Dedifferentiated amniotic fluid mesenchymal stem cell (primary cell): Measurements from ENCODE around the gene TLR5.
"Not testable (repeated sequence)": the region's sequence is repeated elsewhere in the genome, so short reads cannot be mapped to it uniquely, and the experiment has no call there.

Experiments
- DNase-seq: peaks from one replicate; pipeline ENCODE4 v3.0.0-alpha.2; 2016; ENCODE audit errors: extremely low spot score

TLR5 gene, protein sequence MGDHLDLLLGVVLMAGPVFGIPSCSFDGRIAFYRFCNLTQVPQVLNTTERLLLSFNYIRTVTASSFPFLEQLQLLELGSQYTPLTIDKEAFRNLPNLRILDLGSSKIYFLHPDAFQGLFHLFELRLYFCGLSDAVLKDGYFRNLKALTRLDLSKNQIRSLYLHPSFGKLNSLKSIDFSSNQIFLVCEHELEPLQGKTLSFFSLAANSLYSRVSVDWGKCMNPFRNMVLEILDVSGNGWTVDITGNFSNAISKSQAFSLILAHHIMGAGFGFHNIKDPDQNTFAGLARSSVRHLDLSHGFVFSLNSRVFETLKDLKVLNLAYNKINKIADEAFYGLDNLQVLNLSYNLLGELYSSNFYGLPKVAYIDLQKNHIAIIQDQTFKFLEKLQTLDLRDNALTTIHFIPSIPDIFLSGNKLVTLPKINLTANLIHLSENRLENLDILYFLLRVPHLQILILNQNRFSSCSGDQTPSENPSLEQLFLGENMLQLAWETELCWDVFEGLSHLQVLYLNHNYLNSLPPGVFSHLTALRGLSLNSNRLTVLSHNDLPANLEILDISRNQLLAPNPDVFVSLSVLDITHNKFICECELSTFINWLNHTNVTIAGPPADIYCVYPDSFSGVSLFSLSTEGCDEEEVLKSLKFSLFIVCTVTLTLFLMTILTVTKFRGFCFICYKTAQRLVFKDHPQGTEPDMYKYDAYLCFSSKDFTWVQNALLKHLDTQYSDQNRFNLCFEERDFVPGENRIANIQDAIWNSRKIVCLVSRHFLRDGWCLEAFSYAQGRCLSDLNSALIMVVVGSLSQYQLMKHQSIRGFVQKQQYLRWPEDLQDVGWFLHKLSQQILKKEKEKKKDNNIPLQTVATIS

DNA sequence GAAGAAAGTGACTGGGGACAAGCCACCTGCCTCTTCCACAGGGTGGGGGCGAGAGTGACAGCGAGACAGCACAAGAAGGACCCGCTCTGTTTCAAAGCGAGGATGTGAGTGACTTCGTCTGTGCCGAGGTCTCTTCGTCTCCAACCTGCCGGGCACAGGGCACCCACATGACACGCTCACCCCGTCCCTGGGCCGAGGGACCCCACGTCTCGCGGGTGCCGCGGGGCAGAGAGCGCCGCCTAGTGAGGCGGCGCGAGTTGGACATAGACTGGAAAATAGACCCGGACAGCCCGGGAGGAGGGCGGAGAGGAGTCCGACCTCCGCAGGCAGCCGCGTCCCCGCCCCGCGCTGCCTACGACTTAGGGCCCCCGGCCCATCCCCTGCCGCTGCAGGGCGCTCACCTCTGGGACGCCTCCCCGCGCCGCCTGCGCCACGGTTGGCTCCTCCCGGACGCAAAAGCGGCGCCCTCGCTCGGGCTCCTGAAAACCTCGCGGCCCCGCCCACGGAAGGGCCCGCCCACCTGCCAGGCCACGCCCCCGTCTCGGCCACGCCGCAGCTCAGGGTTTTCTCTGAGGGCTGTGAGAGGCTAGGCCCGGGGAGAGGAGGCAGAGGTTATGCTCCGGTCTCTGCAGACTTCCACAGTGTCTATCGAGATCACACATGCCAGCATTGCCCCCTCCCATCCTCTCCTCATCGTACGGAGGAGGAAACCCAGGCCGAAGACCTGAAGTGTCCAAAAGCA is at the start of gene TLR5:
TSS of gene TLR5 (minus strand) at position 454 of the 742 bp plus-strand sequence. CDS start 30,217 bp downstream, outside the sequence.
- DNase-seq: no peak

DNA sequence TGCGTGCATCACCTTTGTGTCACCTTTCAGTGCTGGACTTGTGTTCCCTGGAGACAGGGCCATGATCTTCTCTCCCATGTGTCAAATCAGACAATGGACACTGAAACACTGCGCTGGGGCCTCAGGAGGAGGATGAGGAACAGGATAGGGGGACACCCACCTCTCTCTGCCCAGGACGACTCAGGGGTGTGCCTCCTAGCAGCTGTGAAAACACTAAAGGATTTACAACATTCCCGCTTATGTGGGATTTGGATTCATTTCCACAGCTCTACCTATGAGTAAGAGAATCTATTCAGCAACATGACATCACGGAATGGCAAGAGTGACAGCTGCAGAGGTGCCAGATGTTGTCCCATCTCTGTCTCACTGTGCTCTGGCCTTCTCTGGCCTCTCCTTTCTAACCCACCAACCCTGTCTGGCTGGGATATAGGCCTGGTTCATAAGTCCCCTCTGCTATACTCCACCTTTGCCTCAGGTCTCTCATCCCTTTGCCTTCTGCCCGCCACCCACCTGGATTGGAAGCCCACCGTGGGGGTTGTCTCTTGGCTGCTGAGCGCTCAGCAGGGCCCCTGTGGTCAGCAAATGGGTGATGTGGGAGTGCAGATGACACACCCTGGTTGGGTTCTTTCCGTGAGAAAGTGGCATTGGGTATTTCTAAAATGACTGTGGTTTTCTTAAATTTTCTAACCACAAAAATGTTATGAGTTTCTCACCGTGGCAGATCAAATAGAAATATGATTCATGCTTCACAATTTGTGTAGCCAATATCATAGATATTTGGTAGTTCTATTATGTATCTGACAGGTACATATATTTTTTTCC is 47.1 kb upstream of the TLR5 start:
- DNase-seq: no peak

DNA sequence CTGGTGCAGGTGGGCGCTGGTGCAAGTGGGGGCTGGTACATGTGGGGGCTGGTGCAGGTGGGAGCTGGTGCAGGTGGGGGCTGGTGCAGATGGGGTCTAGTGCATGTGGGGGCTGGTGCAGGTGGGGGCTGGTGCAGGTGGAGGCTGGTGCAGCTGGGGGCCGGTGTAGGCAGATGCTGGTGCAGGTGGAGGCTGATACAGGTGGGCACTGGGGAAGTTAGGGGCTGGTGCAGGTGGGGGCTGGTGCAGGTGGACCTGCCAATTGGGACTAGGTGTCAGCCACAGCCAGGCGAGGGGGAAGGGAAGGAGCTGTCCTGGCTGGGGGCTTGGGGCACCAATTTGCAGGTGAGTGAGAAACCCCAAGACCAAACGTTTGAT is 46.5 kb upstream of the TLR5 start:
- no peak for DNase-seq

DNA sequence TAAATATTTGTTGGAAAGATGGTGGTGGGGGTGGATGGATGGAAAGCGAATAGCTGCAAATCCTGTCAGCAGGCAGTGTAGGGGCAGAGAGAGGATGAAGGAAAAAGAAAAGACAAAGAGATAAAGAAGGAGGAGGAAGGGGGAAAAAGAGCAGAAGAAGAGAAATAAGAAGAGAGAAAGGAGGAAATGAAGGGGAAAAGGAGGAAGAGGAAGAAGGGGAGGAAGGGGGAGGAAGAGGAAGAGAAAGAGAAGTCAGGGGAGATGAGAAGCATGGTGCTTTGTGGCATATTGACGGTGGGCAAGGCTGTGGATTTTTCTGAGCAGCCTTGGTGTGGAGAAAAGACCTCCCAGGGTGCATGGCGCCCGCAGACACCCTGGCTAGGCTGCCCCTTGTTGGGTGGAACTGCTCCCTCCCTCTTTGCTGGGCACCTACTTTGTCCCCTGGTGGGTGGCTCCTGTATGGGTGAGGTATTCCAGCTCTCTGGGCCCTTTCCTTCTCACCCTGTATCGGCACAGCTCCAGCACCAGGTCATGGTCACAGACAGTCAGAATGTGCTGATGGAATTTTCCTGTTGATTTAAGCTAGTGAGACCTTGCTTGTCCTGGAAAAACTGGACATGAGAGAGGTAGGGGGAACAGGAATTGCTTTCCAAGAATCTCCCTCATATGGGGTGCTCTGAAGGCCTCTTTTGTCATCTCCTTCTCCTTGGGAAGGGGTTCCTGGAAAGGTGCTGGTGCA is 45.7 kb upstream of the TLR5 start:
- DNase-seq: no peak

DNA sequence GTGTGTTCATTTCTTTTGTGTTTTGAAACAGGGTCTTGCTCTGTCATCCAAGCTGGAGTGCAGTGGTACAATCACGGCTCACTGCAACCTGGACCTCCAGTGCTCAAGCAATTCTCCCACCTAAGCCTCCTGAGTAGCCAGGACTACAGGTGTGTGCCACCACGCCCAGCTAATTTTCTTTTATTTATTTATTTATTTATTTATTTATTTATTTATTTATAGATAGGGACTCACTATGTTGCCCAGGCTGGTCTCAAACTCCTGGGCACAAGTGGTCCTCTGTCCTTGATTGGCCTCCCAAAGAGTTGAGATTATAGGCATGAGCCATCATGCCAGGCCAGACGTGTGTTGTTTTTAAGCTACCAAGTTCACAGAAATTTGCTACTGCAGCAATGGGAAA is 43.8 kb upstream of the TLR5 start:
- DNase-seq: no peak

DNA sequence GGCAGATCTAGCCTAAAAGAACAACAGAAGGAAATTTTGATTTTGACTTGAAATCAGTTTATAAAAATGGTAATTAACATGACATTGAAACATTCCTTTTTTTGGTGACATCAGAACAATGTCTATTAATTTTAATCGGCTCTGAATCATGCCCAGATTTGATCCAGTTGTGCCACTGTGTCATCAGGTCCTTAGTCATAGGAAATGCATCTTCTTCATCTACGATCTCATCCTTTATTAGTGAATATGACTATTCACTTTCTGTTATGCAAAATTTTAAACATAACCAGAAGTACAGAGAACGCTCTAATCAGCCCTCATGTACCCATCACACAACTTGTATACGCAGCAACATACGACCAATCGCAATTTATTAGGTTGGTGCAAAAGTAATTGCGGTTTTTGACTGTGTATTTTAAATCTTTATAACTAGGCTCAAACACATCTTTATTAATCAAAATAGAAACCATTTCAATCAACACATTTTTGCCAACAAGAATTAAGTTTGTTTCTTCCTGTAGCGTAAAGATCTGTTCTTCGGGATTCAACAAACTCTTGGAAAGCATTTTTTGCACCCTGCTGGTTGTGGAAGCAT is 40.3 kb upstream of the TLR5 start:
- DNase-seq: no peak

DNA sequence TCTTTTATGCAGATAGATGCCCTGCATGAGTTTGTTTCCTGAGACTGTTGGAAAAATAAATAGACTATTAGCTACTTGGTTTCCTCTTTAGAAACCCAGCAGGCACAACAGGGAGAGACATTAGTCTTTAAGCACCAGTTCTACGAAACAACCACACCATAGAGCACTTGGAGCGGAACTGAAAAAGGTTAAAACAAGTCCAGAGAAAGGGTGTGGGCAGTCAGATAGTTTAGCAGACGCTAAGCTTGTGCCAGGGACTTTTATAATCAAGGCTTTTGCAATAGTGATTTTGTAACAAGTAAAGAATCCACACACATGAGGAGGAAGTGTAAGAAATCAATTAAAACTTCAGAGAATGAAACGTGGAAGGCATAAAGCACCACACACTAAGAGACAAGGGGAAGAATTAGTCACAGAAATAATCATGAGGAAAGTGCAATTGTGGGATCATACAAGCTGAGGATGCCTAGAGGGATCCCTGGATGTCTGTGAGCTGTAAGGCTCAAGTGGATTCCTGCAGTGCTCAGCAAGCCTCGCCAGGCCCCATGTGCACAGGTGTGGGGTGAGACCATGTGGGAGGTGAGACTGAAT is 37.8 kb upstream of the TLR5 start:
- no peak for DNase-seq

DNA sequence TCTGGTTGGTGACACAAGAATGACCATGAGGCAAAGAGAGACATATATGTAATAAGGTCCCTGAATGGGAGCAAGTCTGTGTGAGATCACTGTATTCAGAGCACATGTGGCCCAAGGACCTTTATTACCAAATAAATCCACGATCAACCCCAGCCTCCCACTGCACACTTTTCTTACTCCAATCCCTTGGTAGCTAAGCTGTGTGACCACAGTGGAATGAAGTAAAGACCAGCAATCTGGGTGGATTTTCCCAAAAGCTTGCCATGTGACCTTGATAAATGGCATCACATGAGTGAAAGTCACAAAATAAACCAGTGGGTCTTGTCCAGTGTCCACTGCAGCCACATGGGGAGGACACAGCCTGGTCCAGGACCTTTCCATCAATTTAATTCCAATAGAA is 36.7 kb upstream of the TLR5 start:
- DNase-seq: no peak

DNA sequence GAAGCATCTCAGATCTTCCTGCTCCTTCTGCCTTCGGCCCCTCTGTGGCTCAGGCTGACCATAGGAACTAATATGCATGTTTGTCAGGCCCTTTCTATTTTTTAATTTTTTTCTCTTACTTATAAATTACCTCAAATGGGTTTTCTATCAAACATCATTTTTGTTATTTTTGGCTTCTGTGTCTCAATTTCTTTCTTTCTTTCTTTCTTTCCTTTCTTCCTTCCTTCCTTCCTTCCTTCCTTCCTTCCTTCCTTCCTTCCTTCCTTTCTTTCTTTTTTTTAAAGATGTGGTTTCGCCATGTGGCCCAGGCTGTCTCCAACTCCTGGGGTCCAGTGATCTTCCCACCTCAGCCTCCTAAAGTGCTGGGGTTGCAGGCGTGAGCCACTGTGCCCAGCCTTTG is 36.2 kb upstream of the TLR5 start:
- no peak for DNase-seq

DNA sequence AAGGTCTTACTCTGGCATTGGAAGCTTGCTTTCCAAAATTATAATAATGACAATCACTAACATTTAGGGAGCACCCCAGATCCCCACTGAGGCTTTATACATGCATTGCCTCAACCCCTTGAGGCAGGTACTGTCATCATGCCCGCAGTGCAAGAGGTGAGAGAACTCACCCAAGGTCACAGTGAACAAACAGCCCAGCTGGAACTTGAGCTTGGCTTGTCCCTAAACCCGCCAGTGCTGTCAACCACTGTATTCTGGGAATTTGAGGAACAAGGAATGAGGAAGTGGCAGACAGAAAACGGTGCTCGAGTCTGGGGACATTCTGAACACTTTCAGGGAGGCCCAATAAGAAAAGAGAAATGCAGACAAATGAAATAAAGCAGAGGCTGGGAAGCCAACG is 34.6 kb upstream of the TLR5 start:
- DNase-seq: no peak

DNA sequence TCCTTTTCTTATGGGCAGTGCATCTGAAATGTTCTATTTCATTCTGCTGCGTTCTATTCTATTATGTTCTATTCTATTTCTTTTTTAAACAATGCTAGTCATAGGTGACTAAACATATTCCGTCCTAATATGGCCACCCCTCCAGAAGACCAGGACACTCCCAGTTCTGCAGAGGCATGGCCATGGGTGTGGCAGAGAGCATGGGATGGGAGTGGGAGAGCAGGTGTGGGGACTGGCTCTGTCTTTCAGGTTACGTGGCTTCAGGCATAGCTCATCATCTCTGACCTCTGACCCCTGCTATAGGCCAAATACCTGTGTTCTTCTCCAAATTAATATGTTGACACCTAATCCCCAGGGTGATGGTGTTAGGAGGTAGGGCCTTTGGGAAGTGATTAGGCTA is 33.4 kb upstream of the TLR5 start:
- DNase-seq: no peak

DNA sequence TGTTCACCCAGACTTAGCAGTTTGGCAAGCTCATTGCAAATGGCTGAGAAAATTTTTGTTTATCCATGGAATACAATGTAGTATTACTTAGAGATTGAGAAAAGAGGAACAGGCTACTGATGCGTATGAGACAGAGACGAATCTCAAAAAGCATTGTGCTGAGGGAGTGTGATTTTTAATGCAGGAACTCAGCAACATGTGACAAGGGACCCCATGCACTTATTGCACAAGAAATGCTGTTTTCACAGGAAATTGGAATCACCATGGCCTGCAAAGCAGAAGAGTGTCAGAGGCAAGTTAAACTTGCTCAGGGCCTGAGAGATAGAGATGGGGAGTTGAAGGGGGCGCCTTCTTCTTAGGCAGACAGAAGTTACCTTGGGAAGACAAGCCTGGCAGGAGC is 32.6 kb upstream of the TLR5 start:
- no peak for DNase-seq

DNA sequence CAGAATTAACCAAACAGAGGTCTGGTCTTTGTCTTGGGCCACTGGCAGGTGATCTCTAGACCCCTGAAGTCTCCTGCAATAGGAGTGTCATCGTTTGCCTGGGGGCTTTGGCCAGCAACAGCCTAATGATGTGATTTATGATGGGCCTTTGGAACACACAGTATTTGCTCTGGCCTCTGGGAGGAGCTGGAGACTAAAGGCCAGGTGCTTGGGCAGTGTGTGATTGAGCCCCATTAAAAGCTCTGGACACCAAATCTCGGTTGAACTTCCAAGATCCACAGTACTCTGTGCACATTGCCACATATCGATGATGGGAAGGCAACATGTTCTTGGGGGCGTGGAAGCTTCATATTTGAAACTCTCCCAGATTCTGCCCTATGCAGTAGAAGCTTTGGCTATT is 32.0 kb upstream of the TLR5 start:
- no peak for DNase-seq

DNA sequence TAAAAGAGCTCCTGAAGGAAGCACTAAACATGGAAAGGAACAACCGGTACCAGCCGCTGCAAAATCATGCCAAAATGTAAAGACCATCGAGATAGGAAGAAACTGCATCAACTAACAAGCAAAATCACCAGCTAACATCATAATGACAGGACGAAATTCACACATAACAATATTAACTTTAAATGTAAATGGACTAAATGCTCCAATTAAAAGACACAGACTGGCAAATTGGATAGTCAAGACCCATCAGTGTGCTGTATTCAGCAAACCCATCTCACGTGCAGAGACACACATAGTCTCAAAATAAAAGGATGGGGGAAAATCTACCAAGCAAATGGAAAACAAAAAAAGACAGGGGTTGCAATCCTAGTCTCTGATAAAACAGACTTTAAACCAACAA is 26.4 kb upstream of the TLR5 start:
- DNase-seq: not testable (repeated sequence)

DNA sequence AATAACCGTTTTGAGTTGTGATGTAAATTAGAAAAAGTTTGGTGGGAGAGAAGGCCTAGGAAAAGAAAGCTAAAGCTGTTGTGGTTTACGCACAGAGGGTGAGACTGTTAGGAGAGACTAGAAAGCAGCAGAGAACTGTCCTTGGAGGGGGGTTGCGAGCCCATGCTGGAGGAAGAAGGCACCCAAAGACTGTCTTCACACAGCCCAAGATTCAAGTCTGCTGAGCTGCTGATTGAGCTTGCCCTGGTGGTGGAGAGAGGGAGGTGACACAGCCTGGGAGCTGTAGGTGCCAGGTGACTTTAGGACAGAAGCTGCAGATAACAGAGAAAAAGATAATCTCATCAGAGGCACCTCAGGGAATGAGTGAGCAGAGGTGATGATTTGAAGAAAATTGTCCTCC is 18.3 kb upstream of the TLR5 start:
- no peak for DNase-seq

DNA sequence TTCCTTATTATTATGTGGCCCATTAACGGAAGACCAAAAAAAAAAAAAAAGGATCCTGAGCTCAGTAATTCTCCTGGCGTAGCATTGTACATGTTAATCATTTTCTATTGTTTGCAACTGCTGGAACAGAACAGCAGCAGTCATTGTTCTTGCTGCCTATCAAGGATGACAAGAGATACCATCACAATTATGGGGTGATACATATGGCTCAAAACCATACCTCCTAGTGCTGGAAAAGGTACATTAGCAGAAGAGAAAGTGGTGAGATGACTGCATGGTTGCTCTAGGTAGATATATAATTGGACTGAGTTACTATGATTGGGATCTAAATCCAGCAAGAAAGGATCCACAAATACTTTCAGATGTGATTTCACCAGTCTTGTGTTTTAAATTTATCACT is 13.3 kb upstream of the TLR5 start:
- DNase-seq: no peak

DNA sequence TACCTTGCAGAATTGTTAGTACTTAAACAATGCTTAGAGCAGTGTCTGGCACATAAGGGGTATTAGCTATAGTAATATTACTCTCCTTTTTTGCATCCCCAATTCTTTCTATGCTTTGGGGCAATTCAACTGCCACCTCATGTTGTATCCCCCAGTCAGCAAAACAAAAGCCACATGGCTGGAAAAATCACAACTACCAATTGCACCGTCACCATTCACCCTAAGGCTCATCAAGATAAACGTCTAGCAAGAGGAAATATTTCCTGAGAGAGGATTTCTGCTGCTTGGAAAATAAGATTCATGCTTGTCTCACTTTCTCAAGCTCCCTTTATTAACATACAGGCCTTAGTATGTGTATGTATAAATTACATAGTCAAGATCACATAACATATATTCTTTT is 12.1 kb upstream of the TLR5 start:
- DNase-seq: no peak

DNA sequence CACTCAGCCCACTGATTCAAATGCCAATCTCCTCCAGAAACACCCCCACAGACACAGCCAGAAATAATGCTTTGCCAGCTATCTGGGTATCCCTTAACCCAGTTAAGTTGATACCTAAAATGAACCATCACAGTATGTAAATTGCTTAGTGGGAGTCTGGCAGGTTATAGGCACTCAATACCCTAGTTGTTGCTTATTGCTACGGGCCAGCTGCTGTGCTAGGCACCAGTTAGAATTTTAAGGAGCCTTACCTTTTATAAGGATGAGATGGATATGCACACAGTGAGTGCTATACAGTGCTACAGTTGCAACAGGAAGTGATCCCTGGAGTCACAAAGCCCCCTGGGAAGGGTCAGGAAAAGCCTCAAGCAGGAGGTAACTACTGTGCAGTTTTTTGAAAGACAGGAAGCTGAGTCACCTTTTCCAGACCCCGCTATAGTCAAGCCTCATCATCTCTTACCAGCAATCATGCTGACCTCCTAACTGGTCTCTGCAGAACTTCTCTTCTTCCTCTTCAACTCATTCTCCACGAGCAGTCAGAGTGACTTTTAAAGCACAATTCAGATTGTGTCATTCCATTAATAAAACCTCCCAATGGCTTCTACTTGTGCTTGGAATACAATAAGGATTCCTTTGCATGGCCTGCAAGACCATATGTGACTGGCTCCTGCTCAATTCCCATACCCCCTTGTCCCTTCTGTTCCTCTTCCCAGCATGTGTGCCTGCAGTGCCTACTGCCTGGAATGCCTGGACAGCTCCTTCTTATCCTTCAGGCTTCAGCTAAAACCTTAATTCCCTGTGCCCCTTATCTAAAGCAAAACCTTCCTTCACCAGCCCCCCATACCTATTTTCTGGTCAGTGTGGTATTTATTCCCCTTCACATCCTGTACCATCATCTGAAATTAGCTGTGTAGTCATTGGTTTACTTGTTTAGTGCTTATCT is 10.4 kb upstream of the TLR5 start:
- DNase-seq: no peak

DNA sequence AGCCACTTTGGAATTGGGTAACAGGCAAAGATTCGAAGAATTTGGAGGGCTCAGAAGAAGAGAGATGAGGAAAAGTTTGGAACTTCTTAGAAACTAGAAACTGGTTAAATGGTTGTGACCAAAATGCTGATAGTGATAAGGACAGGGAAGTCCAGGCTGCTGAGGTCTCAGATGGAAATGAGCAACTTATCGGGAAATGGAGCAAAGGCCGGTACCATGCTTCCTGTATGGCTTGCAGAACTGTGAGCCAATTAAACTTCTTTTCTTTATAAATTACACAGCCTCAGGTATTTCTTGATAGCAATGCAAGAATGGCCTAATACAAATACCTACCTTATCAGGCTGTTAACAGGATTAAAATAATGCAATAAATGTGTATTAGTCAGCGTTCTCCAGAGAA is 9.4 kb upstream of the TLR5 start:
- DNase-seq: no peak
